Cardiac muscle cell (in vitro differentiated cells and primary cell): ENCODE data around the gene UBASH3B. TPM values are rescaled to one million over a fixed set of nuclear protein-coding genes. Genes with fewer than 3 reads are reported as not detected.
A peak's percentile ranks its signal among the peaks of the same experiment; 100 is the strongest.

Source experiments
- DNase-seq, 2 donors: peaks; one replicate each; pipeline versions ENCODE4 v3.0.0 to v3.0.0-alpha.2; 2010 to 2017; ENCODE audit warnings: low read depth in 1 of 2, low spot score in 1 of 2
- H3K27ac ChIP-seq: fragments of 200-600 bp; sonication (generic); 2 replicates; pipeline ENCODE4 v1.5.1; 2016
- H3K27me3 ChIP-seq: fragments of 200-600 bp; sonication (generic); 2 replicates; pipeline ENCODE4 v1.6.0; 2016; ENCODE audit warnings: control low read depth
- H3K36me3 ChIP-seq: fragments of 200-600 bp; sonication (generic); 2 replicates; pipeline ENCODE4 v1.5.1; 2016; ENCODE audit warnings: control low read depth
- H3K4me1 ChIP-seq: fragments of 200-600 bp; sonication (generic); 2 replicates; pipeline ENCODE4 v1.8.1; 2017; ENCODE audit warnings: low read depth, mild to moderate bottlenecking, mixed run types
- H3K4me3 ChIP-seq: fragments of 200-600 bp; sonication (generic); 2 replicates; pipeline ENCODE4 v1.5.1; 2016; ENCODE audit warnings: mild to moderate bottlenecking
- H3K9me3 ChIP-seq: fragments of 200-600 bp; sonication (generic); 2 replicates; pipeline ENCODE4 v1.5.1; 2017; ENCODE audit warnings: low read depth, mild to moderate bottlenecking, control low read depth
- polyA plus RNA-seq: library from polyadenylated mRNA; unstranded; fragments of >200 nt; fragmentation: Nextera tagmentation; extraction: Ambion mirVana; gene quantifications from 2 replicates; pipeline ENCODE4 v1.2.1, GENCODE V29; 2016
- total RNA-seq: library from RNA; depleted of rRNA; stranded (reverse); fragments of >200 nt; gene quantifications from 2 replicates; pipeline ENCODE4 v1.2.3, GENCODE V29; 2016
- TF ChIP-seq, protein P1 (sequence below): IDR thresholded peaks from 2 replicates; pipeline ENCODE4 v1.5.1; 2012; ENCODE audit warnings: low read depth, mild to moderate bottlenecking, low read length

Gene UBASH3B
- total and polyA plus RNA-seq, 2 experiments from 2014 or later, result 2.7 TPM; not detected in 1

GRCh38 chr11:122709039-122709760 lies 53.7 kb downstream of the UBASH3B start:
- TF ChIP-seq, protein P1, sequence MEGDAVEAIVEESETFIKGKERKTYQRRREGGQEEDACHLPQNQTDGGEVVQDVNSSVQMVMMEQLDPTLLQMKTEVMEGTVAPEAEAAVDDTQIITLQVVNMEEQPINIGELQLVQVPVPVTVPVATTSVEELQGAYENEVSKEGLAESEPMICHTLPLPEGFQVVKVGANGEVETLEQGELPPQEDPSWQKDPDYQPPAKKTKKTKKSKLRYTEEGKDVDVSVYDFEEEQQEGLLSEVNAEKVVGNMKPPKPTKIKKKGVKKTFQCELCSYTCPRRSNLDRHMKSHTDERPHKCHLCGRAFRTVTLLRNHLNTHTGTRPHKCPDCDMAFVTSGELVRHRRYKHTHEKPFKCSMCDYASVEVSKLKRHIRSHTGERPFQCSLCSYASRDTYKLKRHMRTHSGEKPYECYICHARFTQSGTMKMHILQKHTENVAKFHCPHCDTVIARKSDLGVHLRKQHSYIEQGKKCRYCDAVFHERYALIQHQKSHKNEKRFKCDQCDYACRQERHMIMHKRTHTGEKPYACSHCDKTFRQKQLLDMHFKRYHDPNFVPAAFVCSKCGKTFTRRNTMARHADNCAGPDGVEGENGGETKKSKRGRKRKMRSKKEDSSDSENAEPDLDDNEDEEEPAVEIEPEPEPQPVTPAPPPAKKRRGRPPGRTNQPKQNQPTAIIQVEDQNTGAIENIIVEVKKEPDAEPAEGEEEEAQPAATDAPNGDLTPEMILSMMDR, result no peak
- H3K4me1 ChIP-seq, result no peaks in the 10 kb centered on the region
- no peaks in the 10 kb centered on the region for H3K9me3 ChIP-seq
- no peaks in the 10 kb centered on the region for H3K27me3 ChIP-seq
- H3K4me3 ChIP-seq, result no peak overlapping the region
- DNase-seq, result peak in 1 of 2 donors; percentile 49
- H3K36me3 ChIP-seq, result no peaks in the 10 kb centered on the region
- H3K27ac ChIP-seq, result no peak overlapping the region

- H3K9me3 ChIP-seq, result no peaks in the 10 kb centered on the region
- TF ChIP-seq, protein P1, result no peak
These were observed 55.8 kb downstream of the UBASH3B start for GRCh38 chr11:122711362-122711761.

DNA sequence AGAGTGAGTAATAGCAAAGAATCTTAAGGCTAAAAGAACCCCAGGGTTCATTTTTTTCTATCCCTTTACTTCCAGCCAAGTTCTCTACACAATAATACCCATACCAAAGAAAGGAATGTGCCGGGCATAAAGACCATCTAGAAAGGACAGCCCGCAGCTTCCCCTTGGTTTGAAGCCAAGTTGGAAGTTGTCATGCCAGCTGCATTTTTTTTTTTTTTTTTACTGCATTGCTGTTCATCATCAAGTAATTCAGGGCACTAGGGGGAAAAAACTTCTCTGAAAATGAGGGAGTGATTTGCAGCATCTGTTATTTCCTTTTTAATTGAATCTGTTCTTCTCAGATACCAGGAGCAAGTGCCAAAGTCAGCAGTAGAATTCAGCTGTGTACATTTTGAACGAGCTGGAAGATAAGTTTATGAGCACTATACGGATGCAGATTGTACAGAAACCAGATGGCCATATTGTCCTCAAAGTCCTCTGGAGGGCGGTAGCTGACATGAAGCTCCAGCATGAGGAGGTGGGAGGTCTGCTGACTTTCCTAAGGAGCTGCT lies 56.4 kb downstream of the UBASH3B start:
- TF ChIP-seq, protein P1, result peak; percentile 18
- H3K27me3 ChIP-seq, result no peaks in the 10 kb centered on the region
- H3K9me3 ChIP-seq, result no peaks in the 10 kb centered on the region
- H3K4me1 ChIP-seq, result no peaks in the 10 kb centered on the region
- no peak overlapping the region for H3K27ac ChIP-seq
- DNase-seq, result peak; percentile 36 to 50
- no peaks in the 10 kb centered on the region for H3K36me3 ChIP-seq
- H3K4me3 ChIP-seq, result no peak overlapping the region

More at GRCh38 chr11:122711362-122711761, 55.8 kb downstream of the UBASH3B start:
- Histone ChIP-seq H3K27me3 (no peaks in the 10 kb centered on the region), H3K36me3 (no peaks in the 10 kb centered on the region), H3K4me1 (no peaks in the 10 kb centered on the region), H3K27ac (no peak overlapping the region), H3K4me3 (no peak overlapping the region)
- no peak for DNase-seq

GRCh38 chr11:122714004-122714403 lies 58.5 kb downstream of the UBASH3B start:
- Histone ChIP-seq H3K4me3 (no peak overlapping the region), H3K27ac (no peak overlapping the region), H3K4me1 (no peaks in the 10 kb centered on the region), H3K36me3 (no peaks in the 10 kb centered on the region), H3K27me3 (no peaks in the 10 kb centered on the region), H3K9me3 (no peaks in the 10 kb centered on the region)
- TF ChIP-seq, protein P1, result no peak
- no peak for DNase-seq

DNA sequence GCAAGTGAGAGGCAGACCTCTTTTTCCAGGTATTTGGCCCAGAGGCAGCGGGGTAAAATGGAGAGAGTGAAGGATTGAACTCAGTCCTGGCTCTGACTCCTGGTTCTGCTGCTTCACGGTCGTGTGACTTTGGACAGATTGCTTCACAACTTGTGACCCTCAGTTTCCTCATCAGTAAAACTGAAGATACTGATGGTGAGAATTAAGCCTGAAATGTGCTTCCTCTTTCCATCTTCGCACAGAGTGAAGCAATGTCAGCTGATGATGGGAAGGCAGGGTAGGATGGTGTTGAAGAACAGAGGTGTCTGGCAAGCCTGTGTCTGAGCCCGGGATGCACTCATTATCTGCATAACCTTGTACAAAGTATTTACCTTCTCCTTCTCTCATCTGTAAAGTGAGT lies 59.0 kb downstream of the UBASH3B start:
- no peak for DNase-seq
- no peak overlapping the region for H3K27ac ChIP-seq
- no peaks in the 10 kb centered on the region for H3K27me3 ChIP-seq
- H3K4me3 ChIP-seq, result no peak overlapping the region
- TF ChIP-seq, protein P1, result no peak
- H3K4me1 ChIP-seq, result no peaks in the 10 kb centered on the region
- no peaks in the 10 kb centered on the region for H3K36me3 ChIP-seq
- H3K9me3 ChIP-seq, result no peaks in the 10 kb centered on the region
